Measurements from ENCODE around the gene ZC3H4.

The ZC3H4 gene
- 17.4 to 56.7 (median 35.0) reads per million in 18 experiments for total RNA-seq

DNA sequence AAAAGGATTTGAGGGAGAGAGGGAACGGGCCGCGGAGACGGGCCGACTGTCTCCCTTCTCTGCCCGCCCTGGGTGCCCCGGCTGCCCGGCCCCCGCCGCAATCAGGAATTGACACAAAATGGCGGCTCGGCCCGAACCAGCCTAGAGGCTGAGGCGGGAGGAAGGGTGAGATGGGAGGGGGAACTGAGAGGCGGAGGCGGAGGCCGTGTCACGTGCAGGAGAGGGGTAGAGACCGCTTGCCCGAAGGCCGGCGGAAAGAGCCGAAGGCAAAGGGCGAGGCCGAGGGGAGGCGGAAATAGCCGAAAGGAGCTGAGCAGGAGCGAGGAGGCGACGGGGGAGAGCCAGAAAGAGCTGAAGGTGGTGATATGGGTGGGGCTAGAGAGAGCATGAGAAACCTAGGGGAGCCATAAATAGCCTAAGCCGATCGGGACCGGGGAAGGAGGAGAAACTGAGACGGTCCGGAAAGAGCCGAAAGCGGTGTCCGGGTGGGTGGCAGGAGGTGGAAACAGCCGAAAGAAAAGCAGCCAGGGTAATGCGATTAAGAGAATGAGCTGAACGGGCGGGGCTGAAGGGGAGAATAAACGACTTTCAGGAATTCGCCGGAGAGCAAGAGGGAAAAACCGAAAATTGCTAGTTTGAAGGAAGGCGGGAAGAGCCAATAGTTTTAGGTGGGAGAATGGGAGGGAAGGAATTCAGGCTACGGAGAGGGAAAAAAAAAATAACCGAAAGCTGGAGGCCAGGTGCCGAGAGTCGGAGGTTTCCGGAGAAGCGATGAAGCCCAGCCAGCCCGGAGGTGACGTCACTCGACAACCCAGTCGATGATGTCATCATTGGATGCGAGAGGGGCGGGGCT is at the start of gene ZC3H4:
Gene ZC3H4 (minus strand): TSS at position 780 of the 853 bp plus-strand sequence. CDS start 1,192 bp downstream, outside the sequence.
- peak; percentile 99 to 100 for DNase-seq

DNA sequence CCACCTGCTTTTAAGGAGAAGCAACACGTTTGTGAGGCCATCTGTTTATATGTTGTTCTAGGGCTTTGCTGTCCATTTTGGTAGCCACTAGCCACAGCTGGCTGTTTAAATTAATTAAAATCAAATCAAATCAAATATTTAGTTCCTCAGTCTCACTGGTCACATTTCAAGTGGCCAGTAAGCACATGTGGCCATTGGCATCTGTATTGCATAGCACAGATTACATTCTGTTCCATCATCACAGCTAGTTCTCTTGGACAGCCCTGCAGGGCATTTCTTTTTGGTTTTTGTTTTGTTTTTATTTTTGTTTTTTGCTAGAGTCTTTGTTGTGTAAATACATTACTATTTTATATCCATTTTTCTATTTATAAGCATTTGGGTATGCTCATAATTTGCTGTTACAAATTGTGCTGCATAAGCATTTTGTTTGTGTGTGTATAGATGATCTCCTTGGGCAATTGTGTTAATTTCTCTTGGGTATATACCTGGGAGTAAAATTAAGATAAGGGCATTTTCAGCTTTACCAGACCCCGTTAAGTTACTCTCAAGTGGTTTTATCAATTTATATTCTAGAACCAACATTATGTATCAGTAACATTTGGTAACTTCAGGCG is 48.4 kb upstream of the ZC3H4 start:
- no peak for DNase-seq

DNA sequence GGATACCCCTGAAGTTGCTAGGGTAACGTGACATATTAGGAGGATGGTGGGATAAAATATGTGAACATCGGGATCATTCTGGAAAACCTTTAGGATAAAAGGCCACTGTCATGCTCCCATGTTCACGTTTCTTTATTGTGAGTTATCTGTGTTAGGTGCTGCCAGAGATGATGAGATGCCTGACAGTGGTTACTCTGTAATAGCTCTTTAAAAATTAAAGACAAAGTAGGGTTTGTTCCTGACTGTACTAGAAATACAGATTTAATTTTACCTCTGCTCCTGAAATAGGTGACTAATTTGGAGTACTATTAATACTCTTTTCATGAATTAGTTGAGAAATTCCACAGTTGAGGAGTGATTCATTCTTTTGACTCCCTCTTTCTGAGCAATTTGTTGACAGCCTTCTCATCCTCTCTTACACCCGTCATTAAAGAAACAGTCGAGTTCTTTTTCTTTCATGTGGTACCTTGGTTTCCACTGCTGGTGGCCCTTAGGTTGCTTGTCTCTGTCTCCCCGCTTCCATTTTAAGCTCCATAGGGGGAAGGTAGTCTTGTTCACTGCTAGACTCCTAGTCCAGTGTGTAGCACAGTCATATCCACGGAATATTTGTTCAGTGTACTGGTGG is 45.4 kb upstream of the ZC3H4 start:
- no peak for DNase-seq

DNA sequence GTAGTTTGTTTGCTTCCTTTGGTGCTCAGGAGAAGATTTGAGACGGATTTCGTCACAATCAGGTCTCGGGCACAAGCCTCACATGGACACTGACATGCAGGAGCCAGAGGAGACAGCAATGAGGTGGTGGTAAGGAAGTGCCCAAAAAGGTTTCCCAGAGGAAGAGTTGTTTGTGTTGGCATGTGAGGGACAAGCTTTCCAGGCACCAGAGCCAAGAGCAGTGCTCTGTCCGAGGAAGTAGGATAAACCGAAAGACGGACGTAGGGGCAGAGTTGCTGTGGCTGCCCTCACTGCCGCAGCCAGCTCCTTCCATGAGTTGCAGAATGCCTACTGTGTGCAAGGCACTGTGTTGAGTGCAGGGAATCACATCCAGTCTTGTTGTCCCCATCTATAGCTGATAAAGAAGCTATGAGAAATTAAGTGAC is 44.8 kb upstream of the ZC3H4 start:
- peak in 1 of 2 donors; percentile 3 for DNase-seq

DNA sequence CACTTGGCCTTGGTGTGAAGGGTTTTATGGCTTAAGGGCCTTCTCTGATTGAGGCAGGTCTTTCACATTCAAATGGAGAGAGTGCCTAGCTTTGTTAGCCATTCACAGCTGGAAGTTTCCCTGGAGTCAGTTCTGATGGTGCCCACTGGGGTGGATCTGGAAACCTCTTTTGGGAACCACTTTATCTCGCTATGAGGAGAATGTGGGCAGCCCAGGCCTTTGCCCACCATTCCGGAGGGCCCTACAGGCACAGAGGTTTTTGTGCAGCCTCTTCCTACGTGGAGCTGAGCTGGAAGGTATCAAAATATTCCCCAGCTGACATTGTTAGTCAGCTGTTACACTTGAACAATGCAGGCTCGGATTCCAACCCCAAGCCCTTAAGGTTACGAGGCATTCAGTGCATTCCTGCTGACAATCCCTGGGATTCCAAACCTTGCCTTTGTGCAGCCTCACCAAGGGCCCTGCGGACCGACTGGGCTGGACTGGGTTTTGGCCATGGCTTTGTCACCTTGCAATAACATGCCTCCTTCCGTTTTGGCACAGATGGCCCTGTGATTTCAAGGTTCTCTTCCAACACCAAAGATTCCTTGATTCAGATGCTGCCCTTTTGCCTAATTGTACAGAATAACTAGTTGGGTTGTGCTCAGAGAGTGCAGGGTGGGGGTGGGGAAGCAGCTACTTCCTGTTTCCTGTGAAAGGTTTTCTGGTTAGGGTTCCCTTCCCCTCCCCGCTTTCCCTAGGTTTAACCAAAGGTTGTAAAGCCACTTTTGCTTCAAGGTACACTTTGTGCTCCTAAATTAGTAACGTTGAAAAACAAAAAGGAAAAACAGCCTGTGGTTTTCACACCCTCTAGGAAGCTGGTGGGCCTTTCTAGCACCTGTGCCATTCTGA is 44.1 kb upstream of the ZC3H4 start:
- DNase-seq, result peak; percentile 47 to 55

DNA sequence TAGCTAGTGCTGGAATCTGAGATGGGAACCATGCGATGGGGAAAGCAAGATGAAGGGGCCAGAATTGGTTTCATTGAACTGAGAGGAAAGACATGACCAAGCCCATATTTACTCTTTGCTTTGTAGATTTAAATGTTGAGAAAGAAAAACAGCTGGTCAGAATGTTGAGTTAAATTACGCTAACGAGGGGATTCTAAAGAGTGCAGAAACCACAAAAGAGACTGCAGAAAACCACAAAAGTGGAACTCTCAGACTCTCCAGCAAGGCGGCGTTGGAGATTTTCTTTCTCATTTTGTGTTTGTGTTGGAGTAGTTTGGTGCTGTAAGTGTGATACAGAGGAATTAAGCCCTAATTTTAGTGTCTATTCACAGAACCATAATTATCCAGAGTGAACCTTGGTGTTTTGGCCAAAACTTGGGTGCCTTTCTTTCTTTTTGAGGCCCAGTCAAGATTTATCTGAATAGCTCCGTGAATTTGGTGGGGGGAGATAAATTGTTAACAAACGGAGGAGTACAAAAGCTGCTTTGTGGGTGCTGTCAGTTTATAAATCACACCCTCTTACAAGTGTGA is 43.4 kb upstream of the ZC3H4 start:
- peak; percentile 30 to 37 for DNase-seq

DNA sequence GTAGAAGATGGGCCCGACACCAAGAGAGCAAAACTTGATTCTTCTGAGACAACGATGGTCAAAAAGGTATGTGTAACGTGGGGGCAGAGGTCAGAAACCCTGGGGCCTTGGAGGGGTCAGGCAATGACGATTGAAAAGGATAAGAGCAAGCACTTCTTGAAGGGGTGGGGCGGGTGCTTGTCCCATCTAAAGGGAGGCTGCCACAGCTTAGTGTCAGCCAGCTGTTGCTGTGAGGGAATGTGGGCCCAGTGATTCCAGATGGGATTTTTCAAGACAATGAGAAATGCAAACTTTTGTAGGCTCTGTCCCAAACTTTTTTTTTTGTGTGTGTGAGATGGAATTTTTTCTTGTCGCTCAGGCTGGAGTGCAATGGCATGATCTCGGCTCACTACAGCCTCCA is 41.6 kb upstream of the ZC3H4 start:
- DNase-seq, result no peak

DNA sequence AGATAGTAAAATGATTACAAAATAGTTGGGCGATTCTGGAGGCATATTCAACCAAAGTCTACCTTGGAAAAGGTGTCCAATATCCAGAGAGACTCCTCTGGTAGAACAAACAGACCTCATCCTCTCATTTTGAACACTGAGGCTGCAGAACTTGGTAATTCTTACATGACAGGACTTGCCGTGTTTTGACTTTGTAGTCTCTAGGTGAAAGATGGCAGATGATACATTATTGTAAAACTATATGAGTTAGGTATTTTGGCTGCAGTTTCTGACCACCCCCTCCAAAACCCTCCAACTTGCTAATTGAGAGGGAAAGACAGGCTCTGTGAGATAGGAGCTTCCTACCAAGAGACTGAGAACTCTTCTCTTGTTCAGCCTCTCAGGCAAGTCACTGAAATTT is 39.7 kb upstream of the ZC3H4 start:
- no peak for DNase-seq

DNA sequence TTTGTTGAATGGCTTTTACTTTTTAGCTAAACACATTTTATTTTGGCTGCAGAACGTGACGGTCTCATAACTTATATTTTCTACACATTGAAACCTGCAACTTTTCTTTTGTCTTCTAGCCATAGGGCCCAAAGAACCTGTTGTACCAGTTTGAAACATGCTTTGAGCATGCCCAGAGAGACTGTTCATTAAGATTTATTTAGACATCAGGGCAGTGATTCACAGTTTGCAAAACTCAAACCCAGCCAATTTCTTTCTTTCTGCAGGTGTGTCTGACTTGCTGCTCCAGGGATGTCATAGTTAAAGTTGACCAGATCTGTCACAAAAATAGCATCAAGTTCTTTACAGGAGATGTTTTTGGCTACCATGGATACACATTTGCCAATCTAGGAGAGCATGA is 39.1 kb upstream of the ZC3H4 start:
- DNase-seq, result no peak

DNA sequence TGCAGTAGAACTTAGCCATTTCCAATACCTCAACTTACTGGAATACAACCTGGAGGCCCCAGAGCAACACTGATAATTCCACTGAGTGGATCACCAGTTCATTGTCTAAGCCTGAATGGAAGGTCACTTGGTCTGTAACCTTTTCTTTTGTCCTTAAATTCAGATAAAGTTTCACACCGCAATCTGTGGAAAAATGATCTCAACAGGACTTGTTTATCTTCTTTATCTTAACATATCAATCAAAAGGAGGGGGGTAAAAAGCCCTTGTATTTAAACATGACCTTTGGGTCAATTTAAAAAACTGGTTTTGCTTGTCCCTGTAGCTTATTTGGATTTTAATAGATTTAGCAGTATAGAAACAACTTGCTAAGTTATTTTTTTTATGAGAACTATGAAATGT is 38.6 kb upstream of the ZC3H4 start:
- DNase-seq, result no peak

DNA sequence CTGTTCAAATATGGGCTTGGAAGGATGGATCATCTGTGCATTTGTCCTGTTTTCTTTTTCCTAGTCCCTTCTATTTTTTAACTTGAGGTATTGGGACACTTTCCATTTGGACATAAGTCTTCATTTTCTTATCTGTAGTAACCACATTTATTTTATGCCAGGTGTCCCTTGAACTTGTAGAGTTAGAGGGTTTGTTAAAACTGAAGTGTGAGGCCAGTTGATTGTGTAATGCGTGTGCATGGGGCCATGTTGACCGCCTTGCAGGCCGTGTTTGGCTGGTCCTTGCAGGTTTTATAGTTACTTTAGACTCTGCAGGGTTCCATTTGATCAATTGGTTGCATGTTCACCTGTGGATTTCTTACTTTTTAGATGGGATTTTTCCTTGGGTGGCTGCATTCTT is 38.1 kb upstream of the ZC3H4 start:
- no peak for DNase-seq

DNA sequence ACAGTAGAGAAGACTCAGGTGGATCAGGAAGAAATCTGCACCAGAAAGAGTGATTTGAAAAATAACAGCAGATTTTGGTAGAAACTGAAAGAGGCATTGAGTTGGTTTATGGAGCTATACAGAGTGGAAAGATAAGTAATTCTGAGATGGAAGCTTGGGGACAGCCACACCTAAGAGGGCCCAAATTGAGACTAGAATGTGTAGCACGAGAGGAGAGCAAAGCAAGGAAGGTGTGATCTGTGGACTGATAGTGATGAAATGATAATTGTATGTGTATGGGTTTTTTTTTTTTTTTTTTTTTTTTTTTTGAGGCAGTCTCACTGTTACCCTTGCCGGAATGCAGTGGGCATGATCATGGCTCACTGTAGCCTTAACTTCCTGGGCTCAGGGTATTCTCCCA is 33.3 kb upstream of the ZC3H4 start:
- no peak for DNase-seq

DNA sequence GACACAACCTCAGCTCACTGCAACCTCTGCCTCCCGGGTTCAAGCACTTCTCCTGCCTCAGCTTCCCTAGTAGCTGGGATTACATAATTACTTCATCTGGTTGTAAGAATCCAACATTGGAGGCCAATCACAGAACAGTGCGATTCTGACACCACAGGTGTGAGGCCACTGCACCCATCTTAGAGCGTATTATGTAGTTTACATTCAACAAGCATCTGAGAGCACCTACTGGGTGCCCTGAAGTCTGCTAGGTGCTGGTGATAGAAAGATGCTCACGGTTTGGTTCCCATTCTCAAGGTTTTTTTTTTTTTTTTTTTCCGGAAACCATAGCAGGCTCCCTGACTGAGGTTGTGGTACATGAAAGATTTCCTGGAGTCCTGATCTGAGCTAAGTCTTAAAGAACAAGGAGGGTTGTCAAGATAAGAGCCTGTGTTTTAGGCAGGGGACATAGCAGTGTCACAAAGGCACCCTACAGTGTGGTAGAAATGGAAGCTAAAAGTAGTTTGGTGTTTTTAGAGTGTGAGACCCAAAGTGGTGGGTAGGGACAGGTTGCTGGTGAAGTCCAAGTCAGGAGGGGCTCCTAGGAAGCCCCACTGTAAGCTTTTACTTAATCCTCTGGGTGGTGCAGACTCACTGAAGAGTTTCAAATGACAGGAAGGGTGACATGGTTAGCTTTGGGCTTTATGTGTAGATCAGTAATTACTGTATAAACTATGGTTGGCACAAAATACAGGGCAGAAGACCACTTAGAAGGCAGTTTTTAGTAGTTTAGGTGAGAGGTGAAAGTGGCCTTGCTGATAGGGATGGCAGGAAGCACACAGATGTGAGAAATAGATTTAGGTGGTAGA is 32.3 kb upstream of the ZC3H4 start:
- no peak for DNase-seq

DNA sequence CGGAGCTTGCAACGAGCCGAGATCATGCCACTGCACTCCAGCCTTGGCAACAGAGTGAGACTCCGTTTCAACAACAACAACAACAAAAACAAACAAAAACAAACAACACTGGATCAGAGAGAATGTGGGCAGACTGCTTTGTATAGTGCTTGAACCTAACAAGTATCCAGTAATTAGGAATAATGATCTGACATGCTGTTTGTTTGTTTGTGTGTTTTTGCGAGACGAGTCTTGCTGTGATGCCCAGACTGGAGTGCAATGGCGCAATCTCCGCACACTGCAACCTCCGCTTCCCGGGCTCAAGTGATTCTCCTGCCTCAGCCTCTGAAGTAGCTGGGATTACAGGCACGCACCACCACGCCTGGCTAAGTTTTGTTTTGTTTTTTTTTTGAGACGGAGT is 31.1 kb upstream of the ZC3H4 start:
- no peak for DNase-seq

DNA sequence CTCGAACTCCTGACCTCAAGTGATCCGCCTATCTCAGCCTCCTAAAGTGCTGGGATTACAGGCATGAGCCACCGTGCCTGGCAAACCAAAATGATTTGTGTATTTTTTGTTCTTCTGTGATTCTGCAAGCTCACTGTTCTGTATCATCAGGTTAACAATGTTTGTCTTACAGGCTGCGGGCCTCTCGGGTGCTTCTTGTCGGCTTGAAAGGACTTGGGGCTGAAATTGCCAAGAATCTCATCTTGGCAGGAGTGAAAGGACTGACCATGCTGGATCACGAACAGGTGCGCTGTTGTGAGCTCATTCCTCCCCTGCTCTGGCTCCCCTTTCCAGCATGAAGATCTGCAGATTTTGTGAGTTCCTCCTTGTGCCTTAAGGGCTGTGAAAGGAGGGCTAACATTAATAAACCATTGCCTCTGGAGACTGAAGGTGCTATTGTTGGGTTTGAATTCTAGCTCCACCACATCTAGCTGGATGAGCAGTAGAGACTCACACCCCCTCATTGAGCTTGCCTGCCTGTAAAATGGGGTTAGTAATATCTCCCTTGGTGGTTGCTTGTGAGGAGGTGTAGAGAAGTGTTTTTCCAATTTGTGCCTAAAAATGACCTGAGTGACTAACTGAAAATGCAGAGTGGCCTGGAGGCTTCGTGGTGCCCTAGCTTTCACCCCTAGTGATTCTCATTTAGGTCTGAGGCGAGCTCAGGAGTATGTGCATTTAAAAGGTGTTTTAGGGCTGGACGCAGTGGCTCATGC is 29.9 kb upstream of the ZC3H4 start:
- no peak for DNase-seq

DNA sequence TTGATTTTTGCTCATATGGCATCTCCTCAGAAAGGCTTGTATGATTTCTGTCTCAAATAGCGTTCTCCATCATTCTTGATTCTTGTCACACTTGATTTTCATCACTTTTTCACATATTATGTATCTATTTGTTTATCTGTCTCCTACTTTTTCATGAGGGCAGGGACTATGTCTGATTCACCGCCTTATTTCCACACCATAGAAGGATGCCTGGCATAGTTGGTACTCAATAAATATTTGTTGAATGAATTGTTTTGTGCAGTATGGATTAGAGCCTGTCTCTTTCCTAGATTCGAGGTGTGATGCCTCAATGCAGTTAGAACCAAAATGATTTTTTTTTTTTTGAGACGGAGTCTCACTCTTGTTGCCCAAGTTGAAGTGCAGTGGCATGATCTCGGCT is 29.2 kb upstream of the ZC3H4 start:
- DNase-seq, result no peak

DNA sequence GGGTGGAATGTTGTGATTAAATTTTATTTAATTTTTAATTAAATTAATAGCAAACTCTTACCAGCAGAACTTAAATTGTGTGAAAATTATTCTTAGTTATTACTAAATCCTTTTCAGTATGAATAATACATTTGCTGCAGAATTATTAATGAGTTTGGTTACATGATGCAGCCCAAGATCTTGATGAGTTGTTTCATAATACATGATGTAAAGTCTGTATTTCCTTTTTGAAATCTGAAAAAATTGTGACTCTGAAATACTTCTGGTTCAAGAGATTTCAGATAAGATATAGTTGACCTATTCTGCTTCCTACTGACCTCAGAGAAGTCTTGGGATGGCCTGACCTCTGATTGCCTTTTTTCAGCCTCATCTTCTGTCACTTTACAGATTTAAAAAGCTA is 28.1 kb upstream of the ZC3H4 start:
- DNase-seq, result no peak

DNA sequence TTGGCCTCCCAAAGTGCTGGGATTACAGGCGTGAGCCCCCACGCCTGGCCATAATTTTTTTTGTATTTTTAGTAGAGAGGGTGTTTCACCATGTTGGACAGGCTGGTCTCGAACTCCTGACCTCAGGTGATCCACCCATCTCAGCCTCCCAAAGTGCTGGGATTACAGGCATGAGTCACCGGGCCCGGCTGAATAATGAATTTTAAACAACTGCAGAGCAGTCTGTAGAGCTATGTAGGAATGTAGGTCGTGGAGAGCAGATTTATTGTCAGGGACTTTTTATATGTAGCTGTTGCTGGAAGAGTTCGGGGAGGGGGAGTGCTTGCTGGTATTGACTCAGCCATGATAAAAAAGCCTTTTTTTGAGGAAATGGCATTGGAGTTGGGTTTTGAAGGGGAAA is 27.7 kb upstream of the ZC3H4 start:
- peak in 1 of 2 donors; percentile 1 for DNase-seq

DNA sequence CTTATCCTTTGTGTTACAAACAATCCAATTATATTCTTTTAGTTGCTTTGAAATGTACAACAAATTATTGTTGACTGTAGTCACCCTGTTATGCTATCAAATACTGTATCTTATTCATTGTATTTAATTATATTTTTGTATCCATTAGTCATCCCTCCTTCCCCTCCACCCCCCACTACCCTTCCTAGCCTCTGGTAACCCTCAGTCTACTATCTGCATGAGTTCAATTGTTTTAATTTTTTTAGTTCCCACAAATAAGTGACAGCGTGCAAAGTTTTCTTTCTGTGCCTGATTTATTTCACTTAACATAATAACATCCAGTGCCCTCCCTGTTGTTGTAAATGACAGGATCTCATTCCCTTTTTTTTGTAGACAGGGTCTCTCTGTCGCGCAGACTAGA is 21.6 kb upstream of the ZC3H4 start:
- no peak for DNase-seq

DNA sequence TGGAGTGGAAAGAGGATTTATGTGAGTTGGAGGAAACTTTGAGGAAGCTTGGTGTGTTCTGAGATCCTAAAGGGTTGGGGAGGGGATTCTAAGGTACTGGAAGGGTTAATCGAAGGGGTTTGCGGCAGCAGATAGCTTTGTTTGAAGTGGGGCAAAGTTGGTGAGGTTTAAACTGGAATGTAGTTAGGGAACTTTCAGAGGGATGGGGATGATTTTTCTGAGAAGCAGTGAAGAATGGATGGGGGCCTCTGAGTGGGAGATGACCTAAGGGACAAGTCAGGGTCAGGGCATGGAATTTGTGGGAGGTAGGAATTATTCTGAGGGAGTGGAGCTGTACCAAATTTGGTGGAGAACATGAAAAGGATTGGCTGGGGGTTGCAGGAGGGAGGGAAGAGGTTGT is 21.0 kb upstream of the ZC3H4 start:
- no peak for DNase-seq

DNA sequence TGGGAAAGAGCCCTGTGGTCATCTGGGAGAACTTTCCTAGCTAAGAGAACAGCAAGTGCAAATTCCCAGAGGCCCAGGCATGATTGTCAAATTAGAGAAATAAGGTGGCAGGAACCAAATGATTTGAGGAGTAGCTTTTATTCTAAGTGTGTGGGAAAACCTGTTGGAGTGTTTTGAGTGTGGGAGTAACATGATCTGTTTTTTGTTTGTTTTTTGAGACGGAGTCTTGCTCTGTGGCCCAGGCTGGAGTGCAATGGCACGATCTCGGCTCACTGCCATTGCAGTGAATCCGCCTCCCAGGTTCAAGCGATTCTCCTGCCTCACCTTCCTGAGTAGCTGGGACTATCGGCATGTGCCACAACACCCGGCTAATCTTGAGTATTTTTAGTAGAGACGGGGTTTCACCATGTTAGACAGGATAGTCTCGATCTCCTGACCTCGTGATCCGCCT is 19.5 kb upstream of the ZC3H4 start:
- DNase-seq, result no peak
